Peyer's patch (tissue), 4 donors: ENCODE data around the gene CFAP20DC.

Experiments used
- POLR2A ChIP-seq, 2 donors: fragments of 450-650 bp; IDR thresholded peaks; one replicate each; pipeline ENCODE4 v1.5.1; 2017; ENCODE audit warnings: antibody characterized with exemption in 2 of 2, mild to moderate bottlenecking in 2 of 2, moderate library complexity in 2 of 2
- TF ChIP-seq, protein P1 (sequence below), 6 experiments: fragments of 450-650 bp in 4 of 6; fragments of 200-600 bp in 2 of 6; sonication (generic) in 1 of 6; IDR thresholded peaks; one replicate each; pipeline ENCODE4 v1.5.1; 2017 to 2019; ENCODE audit warnings: antibody characterized with exemption in 6 of 6, mild to moderate bottlenecking in 3 of 6, moderate library complexity in 1 of 6

DNA sequence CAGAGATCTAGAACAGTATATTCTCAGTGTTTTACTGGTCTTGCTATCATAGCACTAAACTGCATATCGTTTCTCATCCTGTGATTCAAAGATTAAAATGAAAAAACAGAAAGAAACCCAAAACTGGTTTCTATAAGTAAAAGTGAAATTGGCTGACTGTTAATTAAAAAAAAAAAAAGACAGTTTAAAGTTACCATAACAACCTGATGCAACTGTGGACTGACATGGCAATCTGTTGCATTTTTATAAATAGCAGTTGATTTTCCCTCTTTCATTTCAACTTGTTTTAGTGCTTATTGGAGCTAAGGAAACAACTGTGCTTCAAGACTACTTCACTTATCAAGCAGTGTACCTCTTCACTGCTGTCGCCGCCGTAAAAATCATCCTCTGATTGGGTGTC is 186.6 kb downstream of the CFAP20DC start:
- TF ChIP-seq POLR2A (IDR thresholded peaks at IDR 0.05): no peak
- TF ChIP-seq, protein P1, sequence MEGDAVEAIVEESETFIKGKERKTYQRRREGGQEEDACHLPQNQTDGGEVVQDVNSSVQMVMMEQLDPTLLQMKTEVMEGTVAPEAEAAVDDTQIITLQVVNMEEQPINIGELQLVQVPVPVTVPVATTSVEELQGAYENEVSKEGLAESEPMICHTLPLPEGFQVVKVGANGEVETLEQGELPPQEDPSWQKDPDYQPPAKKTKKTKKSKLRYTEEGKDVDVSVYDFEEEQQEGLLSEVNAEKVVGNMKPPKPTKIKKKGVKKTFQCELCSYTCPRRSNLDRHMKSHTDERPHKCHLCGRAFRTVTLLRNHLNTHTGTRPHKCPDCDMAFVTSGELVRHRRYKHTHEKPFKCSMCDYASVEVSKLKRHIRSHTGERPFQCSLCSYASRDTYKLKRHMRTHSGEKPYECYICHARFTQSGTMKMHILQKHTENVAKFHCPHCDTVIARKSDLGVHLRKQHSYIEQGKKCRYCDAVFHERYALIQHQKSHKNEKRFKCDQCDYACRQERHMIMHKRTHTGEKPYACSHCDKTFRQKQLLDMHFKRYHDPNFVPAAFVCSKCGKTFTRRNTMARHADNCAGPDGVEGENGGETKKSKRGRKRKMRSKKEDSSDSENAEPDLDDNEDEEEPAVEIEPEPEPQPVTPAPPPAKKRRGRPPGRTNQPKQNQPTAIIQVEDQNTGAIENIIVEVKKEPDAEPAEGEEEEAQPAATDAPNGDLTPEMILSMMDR (IDR thresholded peaks at IDR 0.05): no peak
